NCI-H2171 (cell line): ENCODE data around the gene MED20.

Source experiments
- DNase-seq: peaks from one replicate; lab custom pipeline; 2025; lab: John Stamatoyannopoulos, UW

The MED20 gene

GRCh38 chr6:41940759-41941279 is 19.9 kb upstream of the MED20 start:
- peak; percentile 27 for DNase-seq

DNA sequence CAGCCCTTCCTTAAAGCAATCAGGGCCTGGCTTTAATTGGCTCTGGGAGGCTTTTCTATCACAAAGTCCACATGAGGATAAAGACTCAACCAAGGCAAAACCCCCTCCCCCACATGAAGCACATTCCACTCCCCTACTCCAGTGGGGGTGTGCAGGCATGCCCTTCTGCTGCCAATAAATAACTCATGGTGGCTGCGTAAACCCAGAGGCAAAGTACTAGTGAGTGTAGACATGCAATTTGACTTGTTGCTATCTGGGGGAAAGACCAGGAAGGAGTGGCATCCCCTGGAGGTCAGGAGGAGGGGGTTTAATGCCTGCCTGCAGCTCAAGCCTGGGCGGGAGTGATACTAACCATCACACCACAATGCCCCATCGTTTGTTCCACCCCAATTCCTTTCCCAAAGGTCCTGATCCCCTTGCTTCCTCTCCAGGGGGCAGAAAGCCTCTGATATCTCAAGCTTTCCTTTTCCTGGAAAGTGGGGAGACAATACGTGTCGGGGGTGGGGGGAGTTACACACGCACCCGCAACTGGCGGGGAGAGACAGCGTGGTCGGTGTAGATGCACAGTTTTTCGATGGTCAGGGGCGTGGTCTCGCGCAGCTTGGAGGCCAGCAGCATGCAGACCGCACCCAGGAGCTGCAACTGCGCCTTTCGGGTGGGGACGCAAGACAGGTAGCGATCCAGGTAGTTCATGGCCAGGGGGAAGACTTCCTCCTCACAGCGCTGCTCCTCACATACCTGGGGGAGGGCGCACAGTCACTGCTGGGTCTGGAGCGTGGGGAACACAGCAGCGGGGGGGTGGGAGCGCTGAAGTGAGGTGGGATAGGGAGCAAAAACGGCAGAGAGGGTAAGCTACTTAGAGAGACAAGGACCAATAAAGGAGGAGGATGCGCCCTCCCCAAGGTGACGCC is 19.2 kb upstream of the MED20 start:
- DNase-seq: no peak

- DNase-seq: no peak
Observed at GRCh38 chr6:41939176-41939847, 18.4 kb upstream of the MED20 start.

GRCh38 chr6:41938590-41939175 is 17.7 kb upstream of the MED20 start:
- no peak for DNase-seq

DNA sequence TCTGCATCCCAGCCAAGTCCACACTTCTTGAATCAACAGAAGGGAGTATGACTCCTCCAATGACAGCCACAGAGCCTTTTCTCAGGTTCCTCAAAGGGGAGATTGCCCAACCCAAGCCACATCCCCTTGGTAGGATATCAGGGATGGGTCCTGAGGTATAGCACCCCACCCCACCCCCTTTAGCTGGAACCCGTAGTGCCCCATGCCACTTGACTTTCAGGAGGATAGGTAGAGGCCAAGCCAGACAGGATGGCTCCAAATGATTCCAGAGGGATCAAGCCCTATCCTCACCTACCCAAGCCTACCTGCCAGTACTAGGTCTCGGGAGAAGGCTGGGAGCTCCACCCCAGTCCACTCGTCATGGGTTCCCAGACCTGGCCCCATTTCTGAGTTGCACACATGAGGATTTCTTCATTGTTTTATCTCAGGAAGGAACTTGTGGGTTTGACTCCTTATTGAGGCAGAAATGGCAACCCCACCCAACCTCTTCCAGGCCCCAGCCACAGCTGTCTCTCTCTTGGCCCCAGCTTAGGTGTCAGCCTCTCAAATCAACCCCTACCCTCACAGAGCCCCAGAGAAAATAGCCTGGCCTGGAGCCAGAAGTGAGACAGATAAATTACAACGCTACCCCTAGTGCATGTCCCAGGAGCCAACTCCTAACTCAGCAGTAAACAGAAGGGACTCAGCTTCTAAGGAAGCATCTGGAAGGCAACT is 17.1 kb upstream of the MED20 start:
- DNase-seq: peak; percentile 3

DNA sequence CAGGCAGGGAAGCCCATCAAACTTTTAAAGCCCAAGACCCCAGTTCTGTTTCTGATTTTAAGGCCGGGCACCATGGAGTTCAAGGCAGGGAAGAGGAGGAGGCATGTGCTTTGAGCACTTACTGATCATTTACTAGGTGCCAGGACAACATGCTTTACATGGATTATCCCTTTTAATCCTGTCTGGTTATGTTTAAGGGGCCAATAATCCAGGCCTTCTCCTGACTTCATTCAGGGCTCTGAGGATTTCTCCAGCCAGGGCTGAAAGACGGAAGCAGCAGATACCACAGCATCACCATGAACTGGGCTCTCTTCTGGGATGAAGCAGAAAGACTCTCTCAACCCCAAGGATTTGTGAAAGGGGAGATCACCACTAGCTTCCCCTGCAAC is 16.5 kb upstream of the MED20 start:
- no peak for DNase-seq

DNA sequence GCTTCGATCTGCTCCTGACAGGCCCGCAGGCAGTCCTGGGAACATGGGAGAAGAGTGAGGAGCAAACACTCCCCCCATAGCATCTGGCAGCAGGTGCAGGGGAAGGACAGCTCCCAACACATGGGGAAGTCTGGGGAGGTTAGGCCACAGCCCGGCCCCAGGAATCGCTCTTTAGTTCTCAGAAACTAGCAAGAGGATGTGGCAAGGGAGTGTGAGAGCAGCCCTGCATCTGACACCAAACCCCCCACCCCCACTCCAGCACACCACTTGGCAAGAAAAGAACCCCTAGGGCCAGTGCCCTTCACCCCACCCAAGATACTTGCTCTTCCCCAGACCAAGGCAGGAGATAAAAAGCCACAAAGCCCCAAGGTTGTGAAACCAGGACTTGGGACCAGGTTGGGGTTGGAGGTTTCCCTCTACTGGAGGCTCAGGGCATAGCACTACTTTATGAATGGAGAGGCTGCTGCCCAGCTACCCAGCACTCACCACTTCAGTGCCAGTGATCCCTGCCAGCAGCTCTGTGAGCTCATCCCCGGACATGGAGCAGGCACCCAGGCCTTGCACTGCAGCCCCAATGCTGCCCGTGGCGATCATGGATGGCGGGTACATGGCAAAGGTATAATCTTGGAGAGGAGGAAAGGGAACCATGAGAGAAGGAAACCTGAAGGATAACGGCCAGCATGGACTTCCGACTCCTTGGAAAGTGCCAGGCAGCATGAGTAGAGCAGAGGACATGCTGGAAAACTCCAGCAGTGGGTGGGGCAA is 15.3 kb upstream of the MED20 start:
- DNase-seq: peak; percentile 17

GRCh38 chr6:41935685-41936072 is 14.7 kb upstream of the MED20 start:
- DNase-seq: no peak

DNA sequence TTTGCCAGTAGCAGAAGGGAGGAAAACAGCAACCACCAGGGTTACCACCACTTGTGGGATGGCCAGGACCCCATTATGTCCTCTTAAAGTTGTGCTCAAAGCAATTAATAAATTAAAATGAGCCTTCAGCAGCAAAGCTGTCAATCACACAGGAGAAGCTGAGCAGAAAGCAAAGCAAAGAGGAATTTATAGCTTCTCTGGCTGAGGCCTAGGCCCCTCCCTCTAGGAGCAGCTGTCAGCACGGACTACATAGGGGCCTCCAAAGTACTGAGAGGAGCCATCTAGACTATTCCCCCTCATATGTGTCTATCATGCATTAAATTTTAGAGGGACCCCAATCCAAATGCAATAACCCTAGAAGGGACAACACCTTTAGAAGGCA is 14.2 kb upstream of the MED20 start:
- DNase-seq: no peak

- no peak for DNase-seq
Observed at GRCh38 chr6:41934278-41935192, 13.6 kb upstream of the MED20 start.

- no peak for DNase-seq
Observed at GRCh38 chr6:41932378-41932777, 11.4 kb upstream of the MED20 start.

- no peak for DNase-seq
Observed at GRCh38 chr6:41931792-41932191, 10.9 kb upstream of the MED20 start.

- DNase-seq: no peak
Observed at GRCh38 chr6:41929924-41930323, 9.0 kb upstream of the MED20 start.

GRCh38 chr6:41927253-41927652 is 6.3 kb upstream of the MED20 start:
- DNase-seq: no peak

GRCh38 chr6:41922154-41922553 is 1.2 kb upstream of the MED20 start:
- no peak for DNase-seq

- DNase-seq: peak; percentile 27
Observed at GRCh38 chr6:41921712-41921998, 716 bp upstream of the MED20 start.

- no peak for DNase-seq
Observed at GRCh38 chr6:41917528-41917927, 3.4 kb downstream of the MED20 start.

- no peak for DNase-seq
Observed at GRCh38 chr6:41914869-41915530, 5.9 kb downstream of the MED20 start.

DNA sequence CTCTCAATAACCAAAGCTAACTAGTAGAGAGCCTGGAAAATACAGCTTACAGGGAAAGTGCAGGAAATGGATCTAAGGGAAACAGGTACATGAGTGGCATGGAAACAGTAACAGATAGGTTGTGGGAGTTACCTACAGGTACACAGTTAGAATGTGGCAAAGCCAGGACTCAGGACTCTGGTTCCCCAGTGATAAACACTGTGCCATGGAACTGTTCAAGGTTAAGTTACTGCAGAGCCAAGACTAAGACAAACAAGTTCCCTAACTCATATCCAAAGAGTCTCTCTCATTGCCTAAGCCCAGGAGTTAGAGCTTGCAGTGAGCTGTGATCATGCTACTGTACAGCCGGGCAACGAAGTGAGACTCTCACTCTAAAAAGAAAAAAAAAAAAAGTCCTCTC is 6.6 kb downstream of the MED20 start:
- DNase-seq: no peak

GRCh38 chr6:41909727-41910126 is 11.2 kb downstream of the MED20 start:
- DNase-seq: no peak
